MCF 10A (cell line): ENCODE measurements around the gene CNR2. TPM values are rescaled to one million over a fixed set of nuclear protein-coding genes. Genes with fewer than 3 reads are reported as not detected.
"Not testable (repeated sequence)": the region's sequence is repeated elsewhere in the genome, so short reads cannot be mapped to it uniquely, and the experiment has no call there.

Experiments used
- BruUV-seq: library from RNA; stranded (reverse); fragments of 400-500 nt; replicated peaks from 2 replicates; lab custom pipeline; 2021; lab: Mats Ljungman, UMichigan
- CTCF ChIA-PET: fragments of 300-600 bp; sonication (Branson Sonifier 250); formaldehyde crosslinking; extraction: SDS; loops from one replicate; lab custom pipeline; 2021; ENCODE audit warnings: antibody characterized with exemption, inconsistent platforms; lab: Yijun Ruan, JAX
- POLR2A ChIA-PET: fragments of 300-600, 350-650 bp; sonication (Branson Sonifier 250); formaldehyde crosslinking; extraction: SDS; loops from one replicate; lab custom pipeline; 2020; ENCODE audit warnings: antibody characterized with exemption, inconsistent platforms; lab: Yijun Ruan, JAX
- DNase-seq: peaks from one replicate; pipeline ENCODE4 v3.0.0-alpha.2; 2018; ENCODE audit not compliant: unreplicated experiment
- H3K27ac Mint-ChIP-seq: one replicate; pipeline ENCODE4 v1.8.0; 2022; ENCODE audit warnings: mild to moderate bottlenecking, low read depth, mixed read lengths; ENCODE audit not compliant: unreplicated experiment
- H3K27me3 Mint-ChIP-seq: one replicate; pipeline ENCODE4 v1.8.0; 2022; ENCODE audit warnings: mixed read lengths; ENCODE audit not compliant: insufficient read depth, unreplicated experiment
- H3K36me3 Mint-ChIP-seq: one replicate; pipeline ENCODE4 v1.8.0; 2022; ENCODE audit warnings: mild to moderate bottlenecking, moderate library complexity, mixed read lengths; ENCODE audit not compliant: insufficient read depth, unreplicated experiment
- H3K4me1 Mint-ChIP-seq: one replicate; pipeline ENCODE4 v1.8.0; 2022; ENCODE audit warnings: mixed read lengths; ENCODE audit not compliant: insufficient read depth, unreplicated experiment
- H3K4me3 Mint-ChIP-seq: one replicate; pipeline ENCODE4 v1.8.0; 2022; ENCODE audit warnings: mild to moderate bottlenecking, moderate library complexity, mixed read lengths; ENCODE audit not compliant: unreplicated experiment
- H3K9me3 Mint-ChIP-seq: one replicate; pipeline ENCODE4 v1.8.0; 2022; ENCODE audit warnings: mixed read lengths; ENCODE audit not compliant: unreplicated experiment
- CTCF ChIP-seq: fragments of 200-600 bp; IDR thresholded peaks from one replicate; pipeline ENCODE4 v1.8.0; 2022; ENCODE audit warnings: antibody characterized with exemption, mild to moderate bottlenecking; ENCODE audit not compliant: unreplicated experiment
- intact Hi-C: fragments of 100-400 bp; cut with micrococcal nuclease; formaldehyde crosslinking; loops from 2 replicates; pipeline ENCODE4 v1.14.1; 2022
- total RNA-seq: library from RNA; stranded (reverse); gene quantifications from 2 replicates; pipeline ENCODE4 v1.2.3, GENCODE V29; 2022

CNR2 gene
- total RNA-seq, 1 experiment from 2014 or later: not detected

- no peaks in the 10 kb centered on the region for H3K9me3 Mint-ChIP-seq
- TF ChIP-seq CTCF: no peak
- ChIA-PET CTCF (interaction anchor here (0.6 to 1.7 kb wide), 2 partner anchors 51 to 1340 kb away, joined by 4 read pairs; no protein-coding TSS in a partner anchor), POLR2A (interaction anchor here (0.7 to 2.5 kb wide), 17 partner anchors 8 to 290 kb away, joined by 3 to 22 read pairs (median 3); partner anchors contain the start of genes CNR2, GALE, HMGCL and LYPLA2)
- H3K4me3 Mint-ChIP-seq: peak overlapping the region; percentile 39
- H3K36me3 Mint-ChIP-seq: peaks cover 28% of the 10 kb centered on the region
- no TSS peak for BruUV-seq
- intact Hi-C loops: no loop called here
- H3K4me1 Mint-ChIP-seq: peaks cover 30% of the 10 kb centered on the region
- DNase-seq: peak; percentile 91
- H3K27me3 Mint-ChIP-seq: peaks cover 16% of the 10 kb centered on the region
- peak overlapping the region; percentile 47 for H3K27ac Mint-ChIP-seq
Measured at GRCh38 chr1:23865543-23865930, 47.6 kb downstream of the CNR2 start.

GRCh38 chr1:23864801-23865542, 48.2 kb downstream of the CNR2 start:
- H3K9me3 Mint-ChIP-seq: no peaks in the 10 kb centered on the region
- H3K4me1 Mint-ChIP-seq: peaks cover 30% of the 10 kb centered on the region
- CTCF ChIA-PET: interaction anchor here (1.7 kb wide), 1 partner anchor 52 kb away, joined by 4 read pairs; no protein-coding TSS in a partner anchor
- peaks cover 16% of the 10 kb centered on the region for H3K27me3 Mint-ChIP-seq
- H3K4me3 Mint-ChIP-seq: peak overlapping the region; percentile 39
- DNase-seq: no peak
- POLR2A ChIA-PET: interaction anchor here (0.5 to 2.5 kb wide), 17 partner anchors 8 to 96 kb away, joined by 3 to 22 read pairs (median 3); partner anchors contain the start of genes CNR2, GALE, HMGCL and LYPLA2
- TSS peak; percentile 23 for BruUV-seq
- H3K27ac Mint-ChIP-seq: peak overlapping the region; percentile 47
- intact Hi-C loops: no loop called here
- TF ChIP-seq CTCF: no peak
- peaks cover 33% of the 10 kb centered on the region for H3K36me3 Mint-ChIP-seq

- no peak for DNase-seq
- BruUV-seq: no TSS peak
- Mint-ChIP-seq H3K4me1 (peaks cover 18% of the 10 kb centered on the region), H3K36me3 (peaks cover 48% of the 10 kb centered on the region), H3K27me3 (no peaks in the 10 kb centered on the region), H3K4me3 (no peak overlapping the region), H3K9me3 (no peaks in the 10 kb centered on the region), H3K27ac (no peak overlapping the region)
- TF ChIP-seq CTCF: no peak
- ChIA-PET POLR2A (interaction anchor here (0.7 kb wide), 1 partner anchor 29 kb away, joined by 3 read pairs; no protein-coding TSS in a partner anchor), CTCF (no interaction called here)
- intact Hi-C loops: no loop called here
Measured at GRCh38 chr1:23862640-23863039, 50.5 kb downstream of the CNR2 start.

- no TSS peak for BruUV-seq
- no peak overlapping the region for H3K4me3 Mint-ChIP-seq
- H3K27ac Mint-ChIP-seq: no peak overlapping the region
- TF ChIP-seq CTCF: peak; percentile 16
- ChIA-PET POLR2A (interaction anchor here (1.9 kb wide), 1 partner anchor 12 kb away, joined by 7 read pairs; no protein-coding TSS in a partner anchor), CTCF (interaction anchor here (0.7 to 1.2 kb wide), 4 partner anchors 45 to 75 kb away, joined by 3 to 10 read pairs (median 4); no protein-coding TSS in a partner anchor)
- peak; percentile 29 for DNase-seq
- peaks cover 32% of the 10 kb centered on the region for H3K36me3 Mint-ChIP-seq
- intact Hi-C loops: no loop called here
- H3K4me1 Mint-ChIP-seq: no peaks in the 10 kb centered on the region
- H3K27me3 Mint-ChIP-seq: no peaks in the 10 kb centered on the region
- H3K9me3 Mint-ChIP-seq: no peaks in the 10 kb centered on the region
Measured at GRCh38 chr1:23854568-23854967, 58.6 kb downstream of the CNR2 start.

GRCh38 chr1:23853124-23853523, 60.0 kb downstream of the CNR2 start:
- H3K4me1 Mint-ChIP-seq, intact Hi-C loops, H3K4me3 Mint-ChIP-seq, H3K9me3 Mint-ChIP-seq, POLR2A ChIA-PET, BruUV-seq, H3K27ac Mint-ChIP-seq, H3K27me3 Mint-ChIP-seq, DNase-seq, CTCF ChIA-PET: not testable (repeated sequence)
- peaks cover 30% of the 10 kb centered on the region for H3K36me3 Mint-ChIP-seq

- DNase-seq, H3K27ac Mint-ChIP-seq, POLR2A ChIA-PET, H3K27me3 Mint-ChIP-seq, H3K4me3 Mint-ChIP-seq, H3K9me3 Mint-ChIP-seq, intact Hi-C loops, H3K4me1 Mint-ChIP-seq, BruUV-seq: not testable (repeated sequence)
- CTCF ChIA-PET: interaction anchor here (1.4 kb wide), 1 partner anchor 41 kb away, joined by 4 read pairs; no protein-coding TSS in a partner anchor
- H3K36me3 Mint-ChIP-seq: peaks cover 30% of the 10 kb centered on the region
Measured at GRCh38 chr1:23851406-23851805, 61.8 kb downstream of the CNR2 start.
